ENCODE measurements around the gene SLC66A2. TPM values are rescaled to one million over a fixed set of nuclear protein-coding genes. Genes with fewer than 3 reads are reported as not detected.

SLC66A2 gene
- total RNA-seq, 2 donors from 2014 or later = 30.4 to 50.8 TPM

DNA sequence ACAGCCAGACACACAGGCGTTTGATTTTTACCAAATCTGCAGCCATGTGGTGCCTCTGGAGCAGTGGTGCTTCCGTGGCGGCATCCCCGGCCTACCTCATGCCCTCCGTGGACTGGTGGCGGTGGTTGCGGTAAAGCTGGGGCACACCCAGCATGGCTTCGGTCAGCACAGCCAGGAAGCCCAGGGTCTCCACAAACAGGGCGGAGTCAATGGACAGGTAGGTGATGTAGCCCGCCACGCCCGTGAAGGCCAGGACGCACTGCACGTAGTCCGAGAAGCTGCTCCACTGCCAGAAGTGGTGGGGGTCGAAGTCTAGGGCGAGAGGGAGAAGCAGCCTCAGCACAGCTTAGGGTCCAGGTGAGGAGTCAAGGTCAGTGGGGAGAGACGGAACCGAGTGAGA, 32.4 kb downstream of the SLC66A2 start:
- 96 to 99% methylated on average over 14 to 17 of the region's 19 CpGs for WGBS, 2 donors
- intact Hi-C loops (cut with DNase I) = no loop called here
- ATAC-seq (no peak), DNase-seq (peak in 2 of 4 donors; percentile 1 to 5)
- TF ChIP-seq CTCF (IDR thresholded peaks at IDR 0.05) (no peak), POLR2A (IDR thresholded peaks at IDR 0.05) (no peak)
- no peaks in the 10 kb centered on the region for H3K9me3 ChIP-seq
- H3K27ac ChIP-seq = no peak overlapping the region
- H3K4me3 ChIP-seq = no peak overlapping the region
- H3K27me3 ChIP-seq = no peaks in the 10 kb centered on the region
- H3K36me3 ChIP-seq (replicated peaks in 1 of 2; ENCODE audit: insufficient read depth in 1 of 2, low read depth in 2 of 2) = peaks cover 0 to 2% of the 10 kb centered on the region in 2 donors
- peaks cover 5% of the 10 kb centered on the region for H3K4me1 ChIP-seq

GRCh38 chr18:79918615-79919011, 32.8 kb downstream of the SLC66A2 start:
- H3K9me3 ChIP-seq = no peaks in the 10 kb centered on the region
- 93 to 96% methylated on average over 9 to 16 of the region's 20 CpGs for WGBS, 2 donors
- TF ChIP-seq CTCF (IDR thresholded peaks at IDR 0.05) = no peak
- no peak for TF ChIP-seq POLR2A (IDR thresholded peaks at IDR 0.05)
- peaks cover under 1% of the 10 kb centered on the region for H3K4me1 ChIP-seq
- no peaks in the 10 kb centered on the region for H3K27me3 ChIP-seq
- DNase-seq (peak in 2 of 4 donors; percentile 0 to 4), ATAC-seq (no peak)
- intact Hi-C loops (cut with DNase I) = no loop called here
- no peak overlapping the region for H3K27ac ChIP-seq
- peaks cover 0 to 2% of the 10 kb centered on the region in 2 donors for H3K36me3 ChIP-seq (replicated peaks in 1 of 2; ENCODE audit: insufficient read depth in 1 of 2, low read depth in 2 of 2)
- H3K4me3 ChIP-seq = no peak overlapping the region

DNA sequence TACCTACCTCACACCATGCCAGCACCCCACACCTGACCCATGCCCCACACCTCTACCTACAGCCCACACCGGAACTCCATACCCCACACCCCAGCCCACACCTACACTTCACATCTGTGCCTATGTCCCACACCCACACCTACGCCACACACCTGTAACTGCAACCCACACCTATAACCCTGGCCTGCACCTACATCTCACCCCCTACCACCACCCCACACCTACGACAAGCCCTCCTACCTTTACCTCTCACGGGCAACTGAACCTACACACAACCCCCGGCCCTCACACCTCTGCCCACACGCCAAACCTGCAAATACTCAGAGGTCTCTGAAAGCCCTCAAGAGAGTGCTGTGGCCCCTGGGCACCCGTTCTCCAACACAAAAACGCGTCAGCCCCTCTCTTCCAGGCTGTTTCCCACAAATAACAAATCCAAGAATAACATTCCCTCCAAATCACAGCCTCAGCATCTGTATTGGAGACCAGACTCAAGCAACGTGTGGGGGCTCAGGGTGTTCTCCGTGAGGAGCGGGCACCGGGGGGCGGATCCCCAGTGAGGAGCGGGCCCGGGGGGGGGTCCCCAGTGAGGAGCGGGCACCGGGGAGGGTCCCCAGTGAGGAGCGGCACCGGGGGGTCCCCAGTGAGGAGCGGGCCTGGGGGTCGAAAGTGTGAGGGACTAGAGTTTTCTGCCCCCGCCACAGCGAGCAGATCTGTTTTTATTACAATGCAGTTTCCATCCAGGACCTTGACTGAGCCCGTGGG, 33.4 kb downstream of the SLC66A2 start:
- TF ChIP-seq CTCF (IDR thresholded peaks at IDR 0.05) (no peak), POLR2A (IDR thresholded peaks at IDR 0.05) (no peak)

DNA sequence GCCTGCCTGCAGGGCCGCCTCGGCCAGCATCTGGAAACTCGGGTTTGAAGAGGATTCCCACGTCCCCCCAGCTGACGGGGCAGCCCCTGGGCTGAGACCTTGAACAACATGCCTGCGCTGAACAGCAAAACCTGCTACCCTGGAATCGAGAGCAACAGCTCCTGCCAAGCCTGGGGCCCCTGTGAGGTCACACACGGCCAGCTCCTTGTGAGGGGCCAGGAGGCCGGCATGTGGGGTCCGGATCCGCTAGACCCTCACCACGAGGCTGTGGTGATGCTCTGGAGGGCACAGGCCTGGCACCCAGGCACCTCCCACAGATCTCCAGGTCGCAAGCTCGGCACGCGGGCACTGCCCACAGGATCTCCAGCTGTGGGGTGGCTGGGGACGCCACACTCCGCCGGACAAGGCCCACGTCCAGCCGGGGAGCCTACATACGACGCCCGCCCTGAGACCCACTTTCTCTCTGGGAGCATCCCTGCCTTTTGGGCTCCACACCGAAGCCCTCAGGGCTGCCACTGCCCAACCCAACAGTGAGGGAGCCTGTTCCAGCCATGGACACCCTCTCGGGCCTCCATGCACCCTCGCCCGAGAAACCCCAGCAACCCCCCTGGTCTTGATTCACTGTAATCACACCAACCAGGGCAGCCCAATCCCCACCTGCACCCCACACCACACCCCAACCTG, 34.1 kb downstream of the SLC66A2 start:
- DNase-seq (peak in 1 of 4 donors; percentile 1), ATAC-seq (no peak)
- Histone ChIP-seq H3K9me3 (no peaks in the 10 kb centered on the region), H3K27ac (no peak overlapping the region), H3K36me3 (replicated peaks in 1 of 2; ENCODE audit: insufficient read depth in 1 of 2, low read depth in 2 of 2) (peaks cover 0 to 4% of the 10 kb centered on the region in 2 donors), H3K4me3 (no peak overlapping the region), H3K4me1 (no peaks in the 10 kb centered on the region), H3K27me3 (no peaks in the 10 kb centered on the region)
- intact Hi-C loops (cut with DNase I) = no loop called here
- TF ChIP-seq POLR2A (IDR thresholded peaks at IDR 0.05) (no peak), CTCF (IDR thresholded peaks at IDR 0.05) (no peak)
- WGBS, 2 donors = 94 to 97% methylated on average over 9 to 27 of the region's 28 CpGs

More for the DNA sequence above, 33.4 kb downstream of the SLC66A2 start:
- ATAC-seq = no peak
- WGBS, 2 donors = 95% methylated on average over 23 to 25 of the region's 25 CpGs
- peaks cover 0 to 2% of the 10 kb centered on the region in 2 donors for H3K36me3 ChIP-seq (replicated peaks in 1 of 2; ENCODE audit: insufficient read depth in 1 of 2, low read depth in 2 of 2)
- intact Hi-C loops (cut with DNase I) = no loop called here
- peak in 2 of 4 donors; percentile 1 to 2 for DNase-seq
- H3K27me3 ChIP-seq = no peaks in the 10 kb centered on the region
- H3K4me1 ChIP-seq = no peaks in the 10 kb centered on the region
- no peak overlapping the region for H3K27ac ChIP-seq
- no peak overlapping the region for H3K4me3 ChIP-seq
- H3K9me3 ChIP-seq = no peaks in the 10 kb centered on the region
